H1 (cell line): ENCODE results near the gene ZNF8. TPM values are rescaled to one million over a fixed set of nuclear protein-coding genes. Genes with fewer than 3 reads are reported as not detected.

Experiments
- CTCF ChIA-PET: fragments of 300-600 bp; sonication (Branson Sonifier 250); formaldehyde crosslinking; loops from one replicate; lab custom pipeline; 2021; ENCODE audit not compliant: partially characterized antibody; lab: Charles Lee
- POLR2A ChIA-PET: fragments of 300-600 bp; sonication (Branson Sonifier 250); formaldehyde crosslinking; loops from one replicate; lab custom pipeline; 2021; ENCODE audit warnings: inconsistent platforms; ENCODE audit not compliant: partially characterized antibody; lab: Charles Lee
- DNase-seq, 2 experiments: peaks; one replicate each; pipeline versions ENCODE4 v3.0.0 to v3.0.0-alpha.2; 2010 to 2022; ENCODE audit warnings: low spot score in 2 of 2, low read depth in 1 of 2, mixed read lengths in 1 of 2
- FAIRE-seq: peaks from 2 replicates; lab custom pipeline; 2011; peaks lifted over from hg19 to GRCh38; lab: Jason Lieb, UNC
- H2AFZ ChIP-seq: 2 replicates; pipeline ENCODE4 v1.8.1; 2012; ENCODE audit warnings: low read length, inconsistent platforms
- H2AK5ac ChIP-seq: 2 replicates; pipeline ENCODE4 v1.6.1; 2013; ENCODE audit warnings: low read depth, low read length
- H2BK120ac ChIP-seq: replicated peaks from 2 replicates; pipeline ENCODE3; 2013; ENCODE audit warnings: low read depth, low read length, inconsistent platforms
- H2BK12ac ChIP-seq: 2 replicates; pipeline ENCODE4 v1.6.1; 2013; ENCODE audit warnings: low read depth, low read length
- H2BK15ac ChIP-seq: 2 replicates; pipeline ENCODE4 v1.6.1; 2013; ENCODE audit warnings: low read length
- H2BK20ac ChIP-seq: 2 replicates; pipeline ENCODE4 v1.6.1; 2013; ENCODE audit warnings: low read length
- H2BK5ac ChIP-seq: 2 replicates; pipeline ENCODE4 v1.6.1; 2013; ENCODE audit warnings: low read depth, low read length
- H3K14ac ChIP-seq: 2 replicates; pipeline ENCODE4 v1.6.1; 2013; ENCODE audit warnings: inconsistent platforms; ENCODE audit not compliant: insufficient read length
- H3K18ac ChIP-seq: 2 replicates; pipeline ENCODE4 v1.6.1; 2013; ENCODE audit warnings: low read length; ENCODE audit errors: extremely low read depth
- H3K23ac ChIP-seq: 2 replicates; pipeline ENCODE4 v1.6.1; 2013; ENCODE audit warnings: inconsistent platforms; ENCODE audit not compliant: insufficient read length
- H3K23me2 ChIP-seq: 2 replicates; pipeline ENCODE4 v1.6.1; 2013; ENCODE audit warnings: low read depth, low read length
- H3K27ac ChIP-seq: 2 replicates; pipeline ENCODE4 v1.6.1; 2011; ENCODE audit warnings: low read depth, low read length, inconsistent platforms
- H3K27me3 ChIP-seq, 4 experiments: replicated peaks in 1 of 4; 1 replicate in 1 of 4; 2 replicates in 3 of 4; pipeline versions ENCODE4 v1.6.1 to v1.8.1; 2011 to 2013; ENCODE audit warnings: low read length in 3 of 4, mild to moderate bottlenecking in 3 of 4, inconsistent platforms in 2 of 4, mixed read lengths in 2 of 4, moderate library complexity in 1 of 4; ENCODE audit not compliant: control insufficient read depth in 3 of 4, insufficient read depth in 3 of 4; ENCODE audit errors: extremely low read depth in 1 of 4
- H3K36me3 ChIP-seq, 4 experiments: 2 replicates each; pipeline versions ENCODE4 v1.6.1 to v1.8.1; 2011 to 2013; ENCODE audit warnings: mild to moderate bottlenecking in 4 of 4, low read length in 3 of 4, moderate library complexity in 2 of 4, control low read depth in 1 of 4, inconsistent platforms in 1 of 4; ENCODE audit not compliant: insufficient read depth in 4 of 4, control insufficient read depth in 2 of 4
- H3K4ac ChIP-seq: replicated peaks from 2 replicates; pipeline ENCODE3; 2013; ENCODE audit warnings: low read length, low read depth, mixed read lengths, inconsistent platforms; ENCODE audit not compliant: insufficient read length
- H3K4me1 ChIP-seq, 4 experiments: replicated peaks in 1 of 4; 1 replicate in 1 of 4; 2 replicates in 3 of 4; pipeline versions ENCODE4 v1.6.1 to v1.8.1; 2011 to 2013; ENCODE audit warnings: low read length in 3 of 4, inconsistent platforms in 2 of 4, mixed read lengths in 1 of 4; ENCODE audit not compliant: insufficient read depth in 4 of 4, control insufficient read depth in 3 of 4
- H3K4me2 ChIP-seq, 2 experiments: 2 replicates each; pipeline versions ENCODE4 v1.6.1 to v1.8.1; 2011 to 2013; ENCODE audit warnings: low read depth in 2 of 2, low read length in 2 of 2, control low read depth in 1 of 2, inconsistent platforms in 1 of 2, mild to moderate bottlenecking in 1 of 2; ENCODE audit not compliant: insufficient read depth in 1 of 2
- H3K4me3 ChIP-seq, 4 experiments: fragments of 200-600, 300-600 bp in 1 of 4; sonication (generic), shearing (Covaris generic), sonication (Bioruptor Twin) in 1 of 4; 2 replicates each; pipeline versions ENCODE4 v1.5.1 to v1.8.1; 2011 to 2016; ENCODE audit warnings: low read length in 4 of 4, low read depth in 3 of 4, control low read depth in 2 of 4, inconsistent platforms in 2 of 4, mild to moderate bottlenecking in 2 of 4, mixed read lengths in 1 of 4, moderate library complexity in 1 of 4; ENCODE audit not compliant: insufficient read depth in 2 of 4; ENCODE audit errors: extremely low read depth in 1 of 4
- H3K56ac ChIP-seq: replicated peaks from 2 replicates; pipeline ENCODE3; 2013; ENCODE audit warnings: low read depth, mild to moderate bottlenecking, mixed read lengths, low read length, inconsistent platforms; ENCODE audit not compliant: insufficient read length
- H3K79me1 ChIP-seq: 2 replicates; pipeline ENCODE4 v1.6.1; 2013; ENCODE audit warnings: low read depth, low read length, control low read depth
- H3K79me2 ChIP-seq, 2 experiments: 2 replicates each; pipeline versions ENCODE4 v1.6.1 to v1.8.1; 2012 to 2013; ENCODE audit warnings: low read length in 2 of 2, mild to moderate bottlenecking in 2 of 2, inconsistent platforms in 1 of 2; ENCODE audit not compliant: insufficient read depth in 2 of 2, control insufficient read depth in 1 of 2
- H3K9ac ChIP-seq, 4 experiments: replicated peaks in 1 of 4; 1 replicate in 1 of 4; 2 replicates in 3 of 4; pipeline versions ENCODE4 v1.6.1 to v1.8.1; 2011 to 2013; ENCODE audit warnings: low read depth in 3 of 4, low read length in 3 of 4, control low read depth in 2 of 4, mild to moderate bottlenecking in 2 of 4, moderate library complexity in 2 of 4, inconsistent platforms in 1 of 4; ENCODE audit errors: extremely low read depth in 1 of 4
- H3K9me3 ChIP-seq, 2 experiments: 2 replicates each; pipeline versions ENCODE4 v1.6.1 to v1.8.1; 2012 to 2013; ENCODE audit warnings: mild to moderate bottlenecking in 2 of 2, moderate library complexity in 2 of 2, control low read depth in 1 of 2, inconsistent platforms in 1 of 2, low read depth in 1 of 2, low read length in 1 of 2, mixed read lengths in 1 of 2; ENCODE audit not compliant: insufficient read depth in 2 of 2
- H4K20me1 ChIP-seq, 2 experiments: replicated peaks in 1 of 2; 2 replicates each; pipeline versions ENCODE3 to v1.8.1; 2011 to 2013; ENCODE audit warnings: inconsistent platforms in 2 of 2, low read length in 2 of 2, mild to moderate bottlenecking in 1 of 2; ENCODE audit not compliant: insufficient read depth in 2 of 2, control insufficient read depth in 1 of 2
- H4K5ac ChIP-seq: 2 replicates; pipeline ENCODE4 v1.6.1; 2013; ENCODE audit warnings: low read length, low read depth, mixed read lengths, inconsistent platforms; ENCODE audit not compliant: insufficient read length
- H4K8ac ChIP-seq: 2 replicates; pipeline ENCODE4 v1.8.0; 2013; ENCODE audit warnings: mild to moderate bottlenecking, moderate library complexity, low read length, inconsistent platforms; ENCODE audit not compliant: insufficient read depth; ENCODE audit errors: extremely low read depth
- H4K91ac ChIP-seq: replicated peaks from 2 replicates; pipeline ENCODE3; 2013; ENCODE audit warnings: low read length, mixed read lengths, inconsistent platforms; ENCODE audit not compliant: insufficient read length
- POLR2AphosphoS5 ChIP-seq: IDR thresholded peaks from 2 replicates; pipeline ENCODE4 v1.6.1; 2011; ENCODE audit warnings: low read depth, low read length
- WGBS, 2 experiments: shearing (Covaris generic) in 1 of 2; methylation state at CpG; one replicate each; pipeline versions ENCODE4 v1.1.6 to v1.1.7; 2013 to 2015; ENCODE audit warnings: low lambda C conversion rate in 2 of 2, mixed read lengths in 2 of 2, inconsistent platforms in 1 of 2, low coverage in 1 of 2, missing lambda C conversion rate in 1 of 2; ENCODE audit not compliant: insufficient replicate concordance in 2 of 2, insufficient coverage in 1 of 2, insufficient read length in 1 of 2; ENCODE audit errors: extremely low coverage in 1 of 2, missing lambda C conversion rate in 1 of 2; 5-methylcytosine and 5-hydroxymethylcytosine counted together
- polyA plus RNA-seq, 7 experiments: library from polyadenylated mRNA; depleted of rRNA in 3 of 7; stranded (reverse) in 5 of 7; unstranded in 2 of 7; fragments of >200 nt in 5 of 7; fragments of 200-250 nt in 2 of 7; gene quantifications; 1 replicate in 5 of 7; 2 replicates in 1 of 7; 4 replicates in 1 of 7; pipeline versions ENCODE4 v1.2.1 to v1.2.3, GENCODE V29; 2011 to 2013; ENCODE audit warnings: missing spikeins in 2 of 7, mixed read lengths in 2 of 7
- total RNA-seq: library from RNA; stranded (reverse); fragmentation: NEBNext Ultra II Directional; extraction: Animal tissue kit (Norgen Biotek cat#: 25700); gene quantifications from 2 replicates; pipeline ENCODE4 v1.2.1, GENCODE V29; 2021
- TF ChIP-seq, protein P1 (sequence below): IDR thresholded peaks from 2 replicates; pipeline ENCODE4 v1.6.1; 2012; ENCODE audit warnings: inconsistent platforms

The ZNF8 gene
- total and polyA plus RNA-seq, 2 of the 8 experiments (the other 6 are each of a cell fraction or from before 2014, with no cell fraction given): 9.2 to 21.5 TPM

DNA sequence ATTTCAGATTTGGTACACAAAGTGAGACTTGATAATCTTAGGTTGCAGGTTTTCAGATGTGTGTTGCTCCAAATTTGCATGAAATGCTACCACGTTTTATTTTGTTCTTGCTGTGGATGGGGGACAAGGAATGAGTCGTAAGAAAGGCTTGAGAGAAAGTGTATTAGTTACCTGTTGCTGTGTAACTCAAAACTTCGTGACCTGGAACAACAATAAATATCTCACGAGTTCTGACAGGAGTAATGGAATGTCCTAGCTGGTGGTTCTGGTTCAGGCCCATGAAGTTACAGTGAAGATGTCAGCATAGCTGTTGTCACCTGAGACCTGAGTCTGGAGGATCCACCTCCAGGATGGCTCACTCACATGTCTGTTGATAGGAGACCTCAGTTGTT is 1.2 kb downstream of the ZNF8 start:
- H3K9me3 ChIP-seq: no peaks in the 10 kb centered on the region
- 63% methylated on average over 4 of the region's 4 CpGs; no CpG with 5 or more reads in 1 of the 2 experiments for WGBS, 2 experiments
- CTCF ChIA-PET: no interaction called here

More for the DNA sequence above, 1.2 kb downstream of the ZNF8 start:
- Histone ChIP-seq H2AFZ (no peak overlapping the region), H2BK12ac (no peak overlapping the region), H2AK5ac (no peak overlapping the region), H3K79me2 (peaks cover 27 to 64% of the 10 kb centered on the region in 2 experiments), H2BK120ac (no peak overlapping the region)
- POLR2A ChIA-PET: interaction anchor here (0.6 to 3.9 kb wide), 17 partner anchors 10 to 222 kb away, joined by 3 to 30 read pairs (median 3); partner anchors contain the start of genes ZNF274, ZNF544 and ZSCAN22
- 0 out of 2 replicates have a peak, but pooled peaks have one; percentile 30 for TF ChIP-seq POLR2AphosphoS5
- TF ChIP-seq, protein P1, sequence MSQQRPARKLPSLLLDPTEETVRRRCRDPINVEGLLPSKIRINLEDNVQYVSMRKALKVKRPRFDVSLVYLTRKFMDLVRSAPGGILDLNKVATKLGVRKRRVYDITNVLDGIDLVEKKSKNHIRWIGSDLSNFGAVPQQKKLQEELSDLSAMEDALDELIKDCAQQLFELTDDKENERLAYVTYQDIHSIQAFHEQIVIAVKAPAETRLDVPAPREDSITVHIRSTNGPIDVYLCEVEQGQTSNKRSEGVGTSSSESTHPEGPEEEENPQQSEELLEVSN: no peak
- TF ChIP-seq, all 59 proteins: peak for 1
- Histone ChIP-seq H3K14ac (no peak overlapping the region), H3K79me1 (peaks cover 15% of the 10 kb centered on the region), H3K4me1 (peaks cover 4 to 11% (median 6%) of the 10 kb centered on the region in 4 experiments; a peak in 6 of 7 replicates), H3K56ac (no peak overlapping the region), H4K8ac (no peak overlapping the region), H2BK5ac (no peak overlapping the region), H3K4me2 (peak overlapping the region; percentile 74 to 90), H3K36me3 (peaks cover 0 to 13% (median 3%) of the 10 kb centered on the region in 4 experiments; a peak in 5 of 8 replicates), H3K23me2 (peaks cover 6% of the 10 kb centered on the region), H3K9ac (peak overlapping the region in 3 of 4 experiments; percentile 91 to 97 (median 95); a peak in 3 of 7 replicates), H4K5ac (no peak overlapping the region), H3K27ac (no peak overlapping the region; the same call in 1 of the 2 replicates), H3K18ac (no peak overlapping the region), H2BK15ac (no peak overlapping the region), H2BK20ac (no peak overlapping the region), H4K91ac (no peak overlapping the region), H3K23ac (no peak overlapping the region), H3K4me3 (peak overlapping the region; percentile 86 to 97 (median 94)), H4K20me1 (peaks cover 9 to 21% of the 10 kb centered on the region in 2 experiments), H3K4ac (no peak overlapping the region), H3K27me3 (no peaks in the 10 kb centered on the region)
- DNase-seq (no peak), FAIRE-seq (no peak)
